DOHH2 (cell line): ENCODE measurements around the gene NOTCH4.

Source experiments
- H3F3A ChIP-seq: fragments of 200-600 bp; sonication (generic), shearing (Covaris generic); 2 replicates; pipeline ENCODE4 v1.6.0; 2016; ENCODE audit warnings: antibody characterized with exemption, mild to moderate bottlenecking; ENCODE audit not compliant: control insufficient read depth, insufficient read depth
- H3K27ac ChIP-seq: fragments of 200-600 bp; sonication (generic); 2 replicates; pipeline ENCODE4 v1.5.1; 2014; ENCODE audit warnings: low read depth, mild to moderate bottlenecking, low read length, moderate library complexity
- H3K27me3 ChIP-seq: fragments of 200-600 bp; sonication (generic); 2 replicates; pipeline ENCODE4 v1.6.1; 2014; ENCODE audit warnings: mild to moderate bottlenecking, low read length, mixed read lengths; ENCODE audit not compliant: control insufficient read depth
- H3K36me3 ChIP-seq: fragments of 200-600 bp; sonication (generic); 2 replicates; pipeline ENCODE4 v1.6.1; 2014; ENCODE audit warnings: mild to moderate bottlenecking, low read length, moderate library complexity, mixed read lengths; ENCODE audit not compliant: control insufficient read depth
- H3K4me1 ChIP-seq: fragments of 200-600 bp; sonication (generic); 2 replicates; pipeline ENCODE4 v1.6.1; 2014; ENCODE audit warnings: mild to moderate bottlenecking, low read length, mixed read lengths; ENCODE audit not compliant: control insufficient read depth
- H3K4me2 ChIP-seq: fragments of 200-600 bp; sonication (generic); 2 replicates; pipeline ENCODE4 v1.6.0; 2014; ENCODE audit warnings: mild to moderate bottlenecking, low read length, moderate library complexity
- H3K4me3 ChIP-seq: fragments of 200-600 bp; sonication (generic); 2 replicates; pipeline ENCODE4 v1.5.1; 2014; ENCODE audit warnings: mild to moderate bottlenecking, low read length, mixed read lengths
- H3K79me2 ChIP-seq: fragments of 200-600 bp; sonication (generic); 2 replicates; pipeline ENCODE4 v1.6.1; 2014; ENCODE audit warnings: mild to moderate bottlenecking, low read length, mixed read lengths; ENCODE audit not compliant: control insufficient read depth
- H3K9me2 ChIP-seq: fragments of 200-600 bp; sonication (generic); replicated peaks from 2 replicates; pipeline ENCODE4 v1.6.1; 2014; ENCODE audit warnings: mild to moderate bottlenecking, low read length, mixed read lengths; ENCODE audit not compliant: control insufficient read depth
- H3K9me3 ChIP-seq: fragments of 200-600 bp; sonication (generic); 2 replicates; pipeline ENCODE4 v1.6.1; 2014; ENCODE audit warnings: antibody characterized with exemption, low read length, mixed read lengths; ENCODE audit not compliant: control insufficient read depth, insufficient read depth
- H4K20me1 ChIP-seq: fragments of 200-600 bp; sonication (generic); 2 replicates; pipeline ENCODE4 v1.6.0; 2014; ENCODE audit warnings: low read depth, mild to moderate bottlenecking, antibody characterized with exemption, low read length, moderate library complexity; ENCODE audit not compliant: control insufficient read depth, insufficient read depth
- EZH2phosphoT487 ChIP-seq: fragments of 200-600 bp; sonication (generic); IDR thresholded peaks from 2 replicates; pipeline ENCODE4 v1.6.1; 2017; ENCODE audit warnings: borderline replicate concordance, mild to moderate bottlenecking, antibody characterized with exemption, low read length, moderate library complexity, mixed read lengths
- TF ChIP-seq, protein P1 (sequence below): fragments of 200-600 bp; sonication (generic); IDR thresholded peaks from one replicate; pipeline ENCODE4 v1.5.1; 2014; ENCODE audit warnings: antibody characterized with exemption, mild to moderate bottlenecking, low read depth, low read length; ENCODE audit not compliant: poor library complexity, severe bottlenecking

Gene NOTCH4

DNA sequence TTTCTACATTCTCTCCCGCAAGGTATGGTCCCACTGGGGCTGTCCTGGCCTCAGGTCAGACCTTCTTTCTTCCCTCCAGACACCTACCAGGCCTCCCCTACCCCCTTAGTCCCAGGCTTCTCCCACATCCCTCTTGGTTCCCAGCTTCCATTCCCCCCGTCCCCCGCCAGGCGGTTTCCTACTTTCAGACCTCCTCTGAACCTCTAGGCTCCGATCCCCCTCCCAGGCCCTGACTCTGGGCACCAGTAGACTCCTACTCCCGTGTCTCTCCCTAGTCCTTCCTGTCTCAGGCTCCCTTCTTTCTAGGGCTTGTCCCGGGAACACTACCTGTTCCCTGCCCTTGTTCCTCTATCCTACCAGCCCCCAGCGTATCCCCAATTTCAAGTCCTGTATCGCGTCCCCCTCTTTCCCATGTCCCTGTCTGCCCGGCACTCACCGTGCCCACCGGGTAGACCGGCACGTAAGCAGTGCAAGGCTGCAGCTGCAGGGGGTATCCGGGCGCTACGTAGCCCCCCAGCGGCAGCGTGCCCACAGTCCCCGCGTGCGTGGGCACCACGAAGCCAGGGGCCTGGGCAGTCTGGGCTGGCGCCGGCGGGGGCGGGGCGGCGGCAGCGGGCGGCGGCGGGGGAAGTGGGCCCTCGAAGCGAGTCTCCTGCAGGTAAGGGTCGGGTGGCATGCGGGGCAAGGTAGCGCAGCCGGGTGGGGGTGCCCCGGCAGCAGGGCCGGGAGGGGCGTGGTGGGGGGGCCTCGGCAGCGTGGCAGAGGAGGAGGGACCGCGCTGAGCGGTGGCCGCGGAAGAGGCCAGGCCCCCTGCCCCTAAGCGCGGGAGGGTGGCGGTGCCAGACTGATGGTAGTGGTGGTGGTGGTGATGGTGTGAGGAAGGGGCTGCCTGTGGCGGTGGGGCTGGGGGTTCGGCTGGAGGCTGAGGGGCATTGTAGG, 73.7 kb downstream of the NOTCH4 start:
- no peak for TF ChIP-seq EZH2phosphoT487
- TF ChIP-seq, protein P1, sequence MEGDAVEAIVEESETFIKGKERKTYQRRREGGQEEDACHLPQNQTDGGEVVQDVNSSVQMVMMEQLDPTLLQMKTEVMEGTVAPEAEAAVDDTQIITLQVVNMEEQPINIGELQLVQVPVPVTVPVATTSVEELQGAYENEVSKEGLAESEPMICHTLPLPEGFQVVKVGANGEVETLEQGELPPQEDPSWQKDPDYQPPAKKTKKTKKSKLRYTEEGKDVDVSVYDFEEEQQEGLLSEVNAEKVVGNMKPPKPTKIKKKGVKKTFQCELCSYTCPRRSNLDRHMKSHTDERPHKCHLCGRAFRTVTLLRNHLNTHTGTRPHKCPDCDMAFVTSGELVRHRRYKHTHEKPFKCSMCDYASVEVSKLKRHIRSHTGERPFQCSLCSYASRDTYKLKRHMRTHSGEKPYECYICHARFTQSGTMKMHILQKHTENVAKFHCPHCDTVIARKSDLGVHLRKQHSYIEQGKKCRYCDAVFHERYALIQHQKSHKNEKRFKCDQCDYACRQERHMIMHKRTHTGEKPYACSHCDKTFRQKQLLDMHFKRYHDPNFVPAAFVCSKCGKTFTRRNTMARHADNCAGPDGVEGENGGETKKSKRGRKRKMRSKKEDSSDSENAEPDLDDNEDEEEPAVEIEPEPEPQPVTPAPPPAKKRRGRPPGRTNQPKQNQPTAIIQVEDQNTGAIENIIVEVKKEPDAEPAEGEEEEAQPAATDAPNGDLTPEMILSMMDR: no peak
- peaks cover 26% of the 10 kb centered on the region for H3K4me1 ChIP-seq
- no peaks in the 10 kb centered on the region for H3K9me2 ChIP-seq
- H3K79me2 ChIP-seq: peaks cover 7% of the 10 kb centered on the region
- H3K36me3 ChIP-seq: no peaks in the 10 kb centered on the region
- no peak overlapping the region for H3K27ac ChIP-seq
- H3F3A ChIP-seq: peaks cover 10% of the 10 kb centered on the region
- H4K20me1 ChIP-seq: no peaks in the 10 kb centered on the region
- peaks cover 12% of the 10 kb centered on the region for H3K27me3 ChIP-seq
- H3K9me3 ChIP-seq: no peaks in the 10 kb centered on the region
- no peak overlapping the region for H3K4me3 ChIP-seq
- H3K4me2 ChIP-seq: no peak overlapping the region

DNA sequence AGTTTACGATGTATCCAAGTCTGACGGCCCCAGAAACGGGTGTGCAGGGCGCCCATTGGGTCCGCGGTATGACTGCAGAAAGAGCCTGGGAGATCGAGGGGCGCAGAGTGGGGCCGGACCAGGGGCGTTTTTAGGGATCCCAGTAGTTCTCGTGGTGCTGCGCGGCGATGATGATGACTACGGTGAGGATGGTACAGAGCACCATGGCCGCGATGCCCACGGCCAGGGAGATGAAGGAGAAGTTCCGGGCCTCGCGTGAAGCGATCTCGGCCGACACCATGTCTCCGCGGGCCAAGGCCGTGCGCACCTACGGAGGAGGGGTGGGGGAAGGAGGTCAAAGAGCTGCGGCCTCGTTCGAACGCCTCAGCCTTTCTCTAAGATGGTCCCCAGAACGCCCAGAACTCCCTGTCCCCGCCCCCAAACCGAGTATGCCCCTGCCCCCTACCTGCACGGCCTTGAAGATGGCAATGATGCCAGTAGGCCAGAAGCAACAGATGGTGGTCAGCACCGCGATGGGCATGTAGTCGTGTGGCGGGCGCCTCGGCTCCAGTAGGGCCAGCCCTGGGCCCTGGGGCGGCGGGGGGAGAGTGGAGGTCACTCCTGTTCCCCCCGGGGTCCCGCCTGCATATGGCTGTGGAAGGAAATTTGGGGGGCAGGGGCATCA, 74.6 kb downstream of the NOTCH4 start:
- H3K4me1 ChIP-seq: peaks cover 22% of the 10 kb centered on the region
- H3K9me2 ChIP-seq: no peaks in the 10 kb centered on the region
- no peak overlapping the region for H3K4me3 ChIP-seq
- H3F3A ChIP-seq: peaks cover 10% of the 10 kb centered on the region
- no peaks in the 10 kb centered on the region for H3K36me3 ChIP-seq
- no peaks in the 10 kb centered on the region for H3K79me2 ChIP-seq
- peaks cover 12% of the 10 kb centered on the region for H3K27me3 ChIP-seq
- no peak overlapping the region for H3K27ac ChIP-seq
- TF ChIP-seq, protein P1: no peak
- TF ChIP-seq EZH2phosphoT487: no peak
- no peak overlapping the region for H3K4me2 ChIP-seq
- H4K20me1 ChIP-seq: no peaks in the 10 kb centered on the region
- H3K9me3 ChIP-seq: no peaks in the 10 kb centered on the region

DNA sequence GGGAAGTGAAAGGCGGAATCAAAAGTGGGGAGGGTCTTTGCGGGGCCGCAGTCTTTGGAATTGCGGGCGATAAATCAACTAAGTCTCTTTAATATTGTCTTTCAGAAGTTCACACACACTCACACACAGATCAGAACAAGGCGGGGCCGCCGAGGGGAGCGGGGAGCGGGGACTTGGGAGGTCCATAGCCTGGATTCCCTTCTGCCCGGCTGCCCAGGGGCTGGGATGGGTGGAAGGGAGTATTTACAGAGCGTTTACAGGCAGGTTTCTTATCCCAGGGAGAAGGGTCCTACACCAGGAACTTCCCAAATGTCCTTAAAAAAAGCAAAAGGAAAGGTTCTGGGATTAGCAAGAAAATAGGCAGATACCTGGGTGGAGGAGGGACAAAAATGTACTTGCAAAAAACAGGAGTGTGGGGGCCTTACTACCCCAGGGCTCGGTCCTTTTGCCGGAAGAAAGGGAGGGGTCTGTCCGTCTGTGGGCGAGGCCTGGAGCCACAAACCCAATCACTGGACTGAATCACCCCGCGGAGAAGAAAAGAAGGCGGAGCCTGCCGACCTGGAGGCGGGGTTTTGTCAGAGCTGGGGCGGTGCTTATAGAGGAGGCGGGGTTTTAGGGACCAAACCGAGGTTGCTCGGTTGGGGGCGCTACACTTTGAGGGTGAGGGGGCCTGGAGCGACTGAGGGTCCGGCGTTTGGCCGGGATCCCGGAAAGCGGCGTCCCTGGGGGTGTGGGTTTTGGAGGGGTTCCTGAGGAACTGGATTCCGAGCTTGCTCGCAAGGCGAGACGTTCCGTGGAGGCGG, 75.4 kb downstream of the NOTCH4 start:
- H3K79me2 ChIP-seq: no peaks in the 10 kb centered on the region
- no peaks in the 10 kb centered on the region for H4K20me1 ChIP-seq
- peaks cover 19% of the 10 kb centered on the region for H3K4me1 ChIP-seq
- no peak overlapping the region for H3K4me2 ChIP-seq
- H3K9me2 ChIP-seq: no peaks in the 10 kb centered on the region
- H3K36me3 ChIP-seq: no peaks in the 10 kb centered on the region
- no peak overlapping the region for H3K4me3 ChIP-seq
- H3K27me3 ChIP-seq: peaks cover 12% of the 10 kb centered on the region
- no peak for TF ChIP-seq EZH2phosphoT487
- TF ChIP-seq, protein P1: no peak
- no peak overlapping the region for H3K27ac ChIP-seq
- peaks cover 10% of the 10 kb centered on the region for H3F3A ChIP-seq
- H3K9me3 ChIP-seq: no peaks in the 10 kb centered on the region
